Measurements from ENCODE around the gene HSF2BP.
"Not testable (repeated sequence)": the region's sequence is repeated elsewhere in the genome, so short reads cannot be mapped to it uniquely, and the experiment has no call there.

Gene HSF2BP

DNA sequence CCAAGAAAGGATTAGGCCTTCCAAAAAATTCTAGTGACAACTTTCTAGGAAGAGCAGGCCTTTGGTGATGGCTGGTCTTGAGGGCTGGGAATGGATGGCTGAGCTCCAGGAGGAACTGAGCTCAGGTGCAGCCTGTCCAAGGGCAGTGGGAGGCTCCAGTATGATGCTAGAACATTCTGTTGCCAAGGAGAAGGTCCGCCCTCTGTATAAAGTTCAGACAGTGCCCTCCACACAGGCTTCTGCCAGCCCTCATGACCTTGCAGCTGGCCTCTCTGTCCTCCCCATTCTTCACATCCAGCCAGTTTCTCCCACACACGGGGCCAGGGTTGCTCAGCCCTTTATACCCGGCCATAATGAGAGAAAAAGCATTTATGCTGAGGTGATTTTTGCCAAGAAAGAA is 146.3 kb downstream of the HSF2BP start:
- DNase-seq: not testable (repeated sequence)

DNA sequence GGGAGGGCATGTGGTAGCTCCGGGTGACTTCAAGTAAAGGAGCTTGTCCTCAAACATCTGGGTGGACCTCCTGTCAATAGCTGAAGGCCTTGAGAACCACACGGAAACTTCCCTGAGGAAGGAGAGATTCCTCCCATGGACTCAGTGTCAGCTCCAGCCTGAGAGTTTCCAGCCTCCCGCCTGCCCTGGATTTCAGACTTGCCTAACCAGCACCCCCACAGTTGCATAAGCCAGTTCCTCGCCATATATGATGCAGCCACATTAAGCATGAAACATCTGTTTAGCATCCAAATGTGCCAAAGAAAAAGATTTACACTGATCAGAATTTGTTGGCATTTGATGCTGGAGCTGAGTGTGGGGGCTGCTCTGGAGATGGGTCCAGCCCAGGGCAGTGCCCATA is 148.1 kb downstream of the HSF2BP start:
- not testable (repeated sequence) for DNase-seq

- not testable (repeated sequence) for DNase-seq
Observed at GRCh38 chr21:43510669-43511068, 148.6 kb downstream of the HSF2BP start.

- not testable (repeated sequence) for DNase-seq
Observed at GRCh38 chr21:43503892-43504291, 155.4 kb downstream of the HSF2BP start.

- DNase-seq: not testable (repeated sequence)
Observed at GRCh38 chr21:43503075-43503750, 156.1 kb downstream of the HSF2BP start.

GRCh38 chr21:43502407-43503071 is 156.7 kb downstream of the HSF2BP start:
- DNase-seq: not testable (repeated sequence)

DNA sequence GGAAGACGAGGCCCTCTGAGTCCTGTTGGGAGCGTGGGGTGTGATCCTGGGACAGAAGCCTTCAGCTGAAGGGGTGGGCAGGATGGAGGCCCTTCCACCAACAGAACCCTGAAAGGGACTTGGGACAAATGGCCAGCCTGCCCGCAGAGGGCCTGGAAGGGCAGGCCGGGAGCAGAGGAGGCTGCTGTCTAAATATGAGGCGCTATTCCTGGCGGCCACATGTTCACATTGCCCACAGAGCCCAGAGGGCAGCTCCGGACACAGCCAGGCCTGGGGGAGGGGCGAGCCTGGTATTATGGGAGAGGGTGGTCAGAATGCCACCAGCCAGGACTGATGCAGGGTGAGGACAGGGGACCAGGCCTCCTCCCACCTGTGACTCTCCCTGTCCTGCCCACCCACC is 160.4 kb downstream of the HSF2BP start:
- not testable (repeated sequence) for DNase-seq

GRCh38 chr21:43498065-43498464 is 161.2 kb downstream of the HSF2BP start:
- not testable (repeated sequence) for DNase-seq

DNA sequence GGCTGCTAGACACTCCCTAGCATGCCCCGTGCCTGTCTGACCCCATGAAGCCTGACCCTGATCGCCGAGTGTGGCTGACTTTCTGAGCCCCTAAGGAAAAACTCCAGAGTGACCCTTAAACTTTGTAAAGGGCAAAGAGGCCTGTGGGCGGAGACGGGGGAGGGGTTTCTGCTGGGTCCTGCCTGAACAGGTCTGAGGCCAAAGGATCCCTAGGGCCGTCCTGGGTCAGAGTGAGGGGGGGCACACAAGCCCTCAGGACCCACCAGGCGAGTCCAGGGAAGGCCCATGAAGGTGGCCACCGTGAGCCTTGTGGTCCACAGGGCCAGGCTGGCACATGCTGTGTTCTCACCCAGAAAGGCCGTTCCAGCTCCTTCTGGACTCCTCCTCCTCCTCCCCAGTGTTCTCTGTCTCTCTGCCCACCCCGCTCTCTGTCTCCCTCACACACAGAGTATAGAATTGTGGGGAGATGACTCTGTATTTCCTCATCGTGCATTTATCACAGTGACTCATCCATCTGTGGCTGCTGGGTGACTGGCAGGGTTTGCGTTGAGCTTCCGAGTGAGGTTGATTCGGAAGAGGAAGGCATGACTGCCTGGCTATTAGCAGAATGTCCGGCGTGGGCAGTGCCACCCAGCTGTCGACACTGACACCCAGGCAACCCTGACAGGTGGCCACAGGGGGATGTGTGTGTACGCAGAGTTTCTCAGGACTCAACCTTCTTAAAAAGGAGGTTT is 164.8 kb downstream of the HSF2BP start:
- not testable (repeated sequence) for DNase-seq

- DNase-seq: not testable (repeated sequence)
Observed at GRCh38 chr21:43493471-43493870, 165.8 kb downstream of the HSF2BP start.

DNA sequence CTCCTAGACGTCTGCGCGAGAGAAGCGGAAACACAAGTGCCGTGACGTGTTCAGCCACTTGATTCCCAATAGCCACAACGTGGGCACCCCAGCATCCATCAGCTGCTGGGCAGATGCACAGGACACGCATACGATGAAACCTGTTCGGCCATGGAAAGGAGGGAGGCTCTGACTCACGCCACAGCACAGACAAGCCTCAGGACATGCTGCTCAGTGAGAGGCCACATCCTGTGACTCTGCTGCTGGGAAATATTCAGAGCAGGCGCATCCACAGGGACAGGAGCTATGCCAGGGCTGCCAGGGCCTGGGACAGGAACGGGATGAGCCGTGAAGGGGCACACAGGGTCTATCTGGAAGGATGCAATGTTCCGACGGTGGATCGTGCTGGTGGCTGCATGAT is 171.1 kb downstream of the HSF2BP start:
- not testable (repeated sequence) for DNase-seq

DNA sequence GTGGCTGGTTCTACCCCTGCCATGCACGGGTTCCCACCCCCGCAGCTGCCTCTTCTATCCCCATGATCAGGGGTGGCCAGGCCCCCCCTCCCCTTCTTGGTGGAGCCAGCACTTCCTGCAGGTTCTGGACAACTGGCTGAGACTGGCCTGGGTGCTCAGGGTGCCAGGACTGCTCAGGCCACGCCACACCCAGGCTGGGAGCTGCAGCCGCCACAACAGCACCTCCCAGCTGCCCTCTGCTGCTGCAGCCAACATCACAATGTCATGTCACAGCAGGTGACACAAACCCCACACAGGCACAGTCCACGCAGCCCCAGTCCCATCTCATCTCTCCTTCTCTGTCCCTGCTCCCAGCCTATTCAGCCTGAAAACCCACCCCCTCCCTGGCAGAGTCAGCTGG is 173.2 kb downstream of the HSF2BP start:
- DNase-seq: not testable (repeated sequence)

GRCh38 chr21:43485016-43485415 is 174.3 kb downstream of the HSF2BP start:
- DNase-seq: not testable (repeated sequence)

GRCh38 chr21:43479197-43479596 is 180.1 kb downstream of the HSF2BP start:
- DNase-seq: not testable (repeated sequence)

All from NCI-H1092 treated with DMSO at 0.1 percent for 48 hours (cell line).